Measurements from ENCODE around the gene FKBP1B. TPM values are rescaled to one million over a fixed set of nuclear protein-coding genes. Genes with fewer than 3 reads are reported as not detected.

FKBP1B gene
- 20.2 TPM for total RNA-seq

DNA sequence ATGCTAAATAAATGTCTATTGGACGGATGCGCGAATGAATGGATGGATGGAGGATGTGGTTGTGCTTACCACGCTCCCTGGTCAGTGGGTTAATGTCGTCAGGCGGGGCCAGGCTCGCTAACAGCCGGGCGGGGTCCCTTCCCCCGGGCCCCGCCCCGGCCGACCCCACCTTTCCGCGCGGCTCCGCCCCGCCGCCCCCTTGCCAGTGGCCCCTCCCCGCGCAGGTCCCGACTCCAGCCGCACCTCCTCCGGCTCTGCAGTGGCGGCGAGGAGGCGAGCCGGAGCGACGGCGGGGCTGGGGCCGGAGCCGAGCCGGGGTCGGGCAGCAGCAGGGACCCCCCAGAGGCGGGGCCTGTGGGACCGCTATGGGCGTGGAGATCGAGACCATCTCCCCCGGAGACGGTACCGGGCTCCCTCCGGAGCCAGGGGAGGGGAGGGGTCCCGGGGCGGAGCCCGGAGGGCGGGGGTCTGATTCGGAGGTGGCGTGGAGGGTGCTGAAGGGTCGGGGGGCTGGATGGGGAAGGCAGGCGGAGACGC, at the start of gene FKBP1B:
TSS of gene FKBP1B (plus strand) at position 257 of the 537 bp plus-strand sequence. CDS start at position 366, 109 bp downstream.

DNA sequence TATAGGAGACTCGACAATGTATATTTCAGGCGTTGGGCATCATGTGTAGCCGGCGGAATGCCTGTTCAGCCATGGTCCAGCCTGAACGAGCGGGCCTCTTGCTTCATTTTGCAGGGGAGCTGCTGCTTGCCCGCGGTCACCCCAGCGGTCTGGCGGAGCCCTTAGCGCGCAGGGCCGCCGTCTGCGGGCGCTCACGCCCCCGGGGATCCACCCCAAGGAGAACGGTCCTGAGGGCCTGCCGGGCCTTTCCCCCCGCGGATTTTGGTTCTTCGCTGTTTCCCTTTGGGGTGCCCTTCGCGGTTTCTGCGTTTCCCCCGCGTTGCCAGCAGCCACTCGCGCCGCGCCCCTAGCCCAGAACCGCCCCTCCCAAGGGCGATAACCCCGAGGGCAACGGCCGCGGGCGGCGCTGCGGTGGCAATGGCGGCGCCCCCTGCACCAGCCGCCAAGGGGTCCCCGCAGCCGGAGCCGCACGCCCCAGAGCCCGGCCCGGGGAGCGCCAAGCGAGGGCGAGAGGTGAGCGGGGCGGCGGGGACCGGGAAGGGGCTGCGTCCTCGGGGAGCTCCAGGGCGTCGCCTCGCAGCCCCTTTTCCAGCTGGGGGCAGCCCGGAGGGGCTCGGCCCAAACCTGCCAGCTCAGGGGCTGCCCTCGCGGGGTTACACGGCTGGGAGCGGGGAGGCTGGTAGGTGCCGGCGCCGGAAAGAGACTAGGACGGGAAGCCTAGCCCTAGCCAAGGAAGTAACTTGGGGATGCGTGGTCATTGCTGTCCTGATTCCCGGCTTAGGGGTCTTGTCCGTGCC, 39.7 kb upstream of the FKBP1B start, which contains the start of gene MFSD2B:
TSS of gene MFSD2B (plus strand) at position 406 of the 797 bp plus-strand sequence. CDS start at position 418, 12 bp downstream.

DNA sequence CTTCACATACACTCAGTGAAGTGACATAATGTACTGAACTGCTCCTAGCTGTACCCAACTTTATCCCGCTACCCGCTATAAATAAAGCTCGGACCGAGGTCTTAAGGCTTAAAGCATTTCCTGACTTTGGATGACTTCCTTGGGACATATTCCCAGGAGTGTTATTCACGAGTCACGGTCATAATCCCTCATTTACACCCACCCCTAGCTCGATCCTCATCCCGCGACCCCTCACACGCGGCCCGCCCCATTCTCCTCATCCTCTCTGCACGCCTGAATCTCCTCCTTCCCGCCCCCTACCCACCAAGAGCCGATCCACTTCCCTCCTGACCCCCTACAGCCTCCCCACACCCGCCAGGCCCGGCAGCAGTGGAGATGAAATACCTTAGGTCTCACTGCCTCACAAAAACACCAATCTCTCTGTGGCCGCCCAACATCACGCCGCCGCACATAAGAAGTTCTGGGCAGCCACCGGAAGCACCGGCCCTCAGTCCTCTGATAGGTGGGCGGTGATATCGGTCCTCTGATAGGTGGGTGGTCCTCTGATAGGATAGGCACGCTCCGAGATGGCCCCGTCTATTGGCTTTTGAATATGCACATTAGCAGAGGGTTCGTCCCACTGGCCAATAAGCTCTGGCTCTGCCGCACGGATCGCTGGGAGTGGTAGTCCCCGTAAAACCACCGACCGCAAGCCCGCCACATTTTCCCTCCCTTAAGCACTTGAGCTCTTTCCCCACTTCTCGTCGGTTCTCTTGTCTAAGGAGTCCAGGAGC, 2.4 kb upstream of the FKBP1B start, which contains the start of gene WDCP:
TSS of gene WDCP (minus strand) at position 462 of the 773 bp plus-strand sequence. CDS start 7,897 bp downstream, outside the sequence.

DNA sequence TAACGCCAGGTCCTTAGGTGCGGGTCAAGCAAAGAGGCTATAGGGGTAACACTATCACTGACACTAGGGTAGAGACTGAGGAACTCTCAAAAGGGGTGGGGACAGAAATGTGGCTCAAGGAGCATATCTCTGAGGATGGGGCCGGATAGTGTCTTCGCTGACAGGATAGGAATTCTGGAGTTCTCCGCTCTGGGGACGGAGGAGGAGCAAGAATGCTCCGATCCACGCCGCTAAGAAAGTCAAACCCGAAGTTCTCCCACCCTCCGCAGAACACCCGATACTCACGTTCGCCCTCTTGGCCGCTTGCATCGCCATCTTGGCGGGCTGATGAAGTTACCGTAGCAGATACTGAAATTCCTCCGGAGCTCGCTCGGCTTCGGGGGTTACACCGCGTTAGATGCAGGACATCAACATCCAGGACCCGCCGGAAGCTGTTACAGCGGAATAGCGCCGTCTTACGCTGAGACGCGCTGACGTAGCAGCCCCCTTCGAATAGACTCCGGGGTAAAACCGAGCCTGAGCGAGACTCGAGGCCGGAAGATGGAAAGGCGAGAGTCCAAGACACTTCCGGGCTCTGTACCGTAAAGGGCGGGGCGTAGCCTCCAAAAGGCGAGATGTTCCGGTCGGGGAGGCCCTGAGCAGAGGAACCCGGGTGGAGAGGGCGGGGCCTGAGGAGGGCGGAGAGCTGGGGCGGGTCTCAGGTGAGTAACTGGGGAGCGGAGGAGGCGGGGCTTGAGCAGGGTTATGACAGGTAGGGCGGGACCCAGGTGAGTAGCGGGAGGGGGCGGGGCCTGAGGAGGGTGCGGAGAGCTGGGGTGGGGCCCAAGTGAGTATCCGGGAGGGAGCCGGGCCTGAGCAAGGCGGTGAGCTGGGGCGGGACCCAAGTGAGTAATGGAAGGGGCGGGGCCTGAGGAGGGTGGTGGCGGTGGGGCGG, 26.6 kb downstream of the FKBP1B start, which contains the start of gene SF3B6:
TSS of gene SF3B6 (minus strand) at position 412 of the 934 bp plus-strand sequence. CDS start at position 315, 97 bp downstream.

DNA sequence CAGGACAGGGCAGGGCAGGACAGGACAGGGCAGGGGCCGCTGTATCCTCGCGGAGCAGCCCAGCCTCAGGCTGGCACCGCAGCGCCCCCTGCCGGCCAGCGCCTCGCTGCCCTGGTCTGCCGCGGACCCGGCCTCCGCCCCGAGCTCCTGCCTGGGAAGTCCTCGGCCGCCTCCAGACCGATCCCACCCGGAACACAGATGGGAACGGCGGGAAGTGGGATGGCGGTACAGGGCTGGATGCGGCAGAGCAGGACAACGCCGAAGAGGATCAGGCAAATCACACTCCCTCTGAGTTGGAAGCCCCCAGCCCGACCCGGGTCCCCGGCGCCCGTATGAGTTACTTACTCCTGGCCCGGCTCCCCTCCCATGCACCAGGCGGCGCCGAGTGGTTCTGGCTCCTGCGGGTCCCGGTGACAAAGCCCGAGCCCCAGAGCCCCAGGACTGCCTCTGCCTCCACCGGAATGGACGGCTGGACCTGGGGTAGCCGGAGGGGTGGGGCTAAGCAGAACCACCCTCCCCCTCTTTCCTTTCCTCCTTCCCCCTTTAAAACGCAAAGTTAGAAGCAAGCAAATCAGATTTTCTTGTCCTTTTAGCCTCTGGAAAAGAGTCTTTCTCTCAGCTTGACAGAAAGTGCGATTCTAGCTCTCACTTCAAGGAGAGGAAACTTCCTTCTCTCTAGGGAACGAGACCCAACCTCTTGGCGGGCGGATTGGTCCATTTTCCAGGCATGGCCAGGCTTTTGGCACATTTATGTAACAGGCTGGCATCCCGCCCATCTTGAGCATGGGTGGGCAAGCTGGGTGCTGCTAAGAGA, 35.1 kb downstream of the FKBP1B start, which contains the start of gene TP53I3:
TSS of gene TP53I3 (minus strand) at position 449 of the 814 bp plus-strand sequence. CDS start 508 bp downstream, outside the sequence.

Other genes starting within 250 kb of the FKBP1B start
- 92.7 TPM for gene ATAD2B, start 122.6 kb upstream of the FKBP1B start, total RNA-seq
- 32.9 TPM for gene UBXN2A, start 109.3 kb upstream of the FKBP1B start, total RNA-seq
- gene MFSD2B, start 39.7 kb upstream of the FKBP1B start, total RNA-seq = 0.60 TPM
- gene WDCP, start 2.4 kb upstream of the FKBP1B start, total RNA-seq = 21.4 TPM
- gene SF3B6, start 26.6 kb downstream of the FKBP1B start, total RNA-seq = 90.4 TPM
- 40.7 TPM for gene TP53I3, start 35.1 kb downstream of the FKBP1B start, total RNA-seq
- 4.1 TPM for gene PFN4, start 73.6 kb downstream of the FKBP1B start, total RNA-seq
- 45.6 TPM for gene FAM228B, start 73.7 kb downstream of the FKBP1B start, total RNA-seq
- gene FAM228A, start 125.3 kb downstream of the FKBP1B start, total RNA-seq = 1.6 TPM

All from camera-type eye (tissue), 1 donor.